GM18499 (cell line): ENCODE measurements around the gene PSTPIP1.

Experiments used
- ATAC-seq: cut with Tn5 transposase; IDR thresholded peaks from one replicate; pipeline ENCODE4 v1.9.1; 2021; ENCODE audit warnings: moderate number of reproducible peaks; ENCODE audit not compliant: insufficient read depth, unreplicated experiment

Gene PSTPIP1

GRCh38 chr15:76996526-76997401 is 1.8 kb downstream of the PSTPIP1 start:
- ATAC-seq = no peak

- no peak for ATAC-seq
Observed at GRCh38 chr15:76998663-76999285, 3.8 kb downstream of the PSTPIP1 start.

- ATAC-seq = no peak
Observed at GRCh38 chr15:76999996-77000395, 5.1 kb downstream of the PSTPIP1 start.

DNA sequence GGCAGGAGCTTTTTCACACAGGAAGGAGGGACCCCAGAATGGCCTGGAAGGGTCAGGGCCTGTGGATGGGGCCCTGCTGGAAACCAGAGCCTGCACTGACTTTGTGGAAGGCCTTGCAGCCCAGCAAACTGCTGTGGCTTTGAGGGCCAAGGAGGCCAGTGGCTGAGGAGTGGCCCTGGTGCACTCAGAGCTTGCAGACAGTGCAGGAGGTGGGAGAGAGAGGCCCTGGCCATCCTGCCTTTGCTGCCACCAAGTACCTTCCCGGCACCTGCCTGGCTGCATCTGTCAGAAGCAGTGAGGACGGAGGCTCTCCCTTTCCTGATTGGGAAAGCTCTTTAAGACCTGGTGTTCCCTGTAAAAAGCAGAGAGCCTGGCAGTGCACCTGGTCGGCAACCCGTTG is 6.4 kb downstream of the PSTPIP1 start:
- ATAC-seq = no peak

DNA sequence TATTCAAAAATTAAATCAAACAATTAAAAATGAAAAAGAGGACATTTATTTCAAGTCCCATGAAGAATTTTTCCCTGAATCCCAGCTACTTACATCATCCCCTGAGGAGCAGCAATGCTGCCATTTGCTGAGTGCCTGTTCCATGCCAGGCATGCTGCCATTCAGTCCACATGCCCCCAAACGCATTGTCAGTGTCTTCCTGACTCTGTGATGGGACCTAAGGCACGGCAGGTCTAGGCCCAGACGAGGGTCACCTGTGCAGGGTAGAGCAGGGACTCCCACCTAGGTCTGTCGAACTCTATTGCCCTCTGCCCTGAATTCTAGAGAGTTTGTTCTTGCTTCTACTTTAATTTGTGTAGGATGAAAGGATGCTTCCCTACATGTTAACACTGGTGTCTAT is 7.0 kb downstream of the PSTPIP1 start:
- no peak for ATAC-seq

- ATAC-seq = no peak
Observed at GRCh38 chr15:77002436-77002835, 7.5 kb downstream of the PSTPIP1 start.

- no peak for ATAC-seq
Observed at GRCh38 chr15:77002954-77003912, 8.3 kb downstream of the PSTPIP1 start.

DNA sequence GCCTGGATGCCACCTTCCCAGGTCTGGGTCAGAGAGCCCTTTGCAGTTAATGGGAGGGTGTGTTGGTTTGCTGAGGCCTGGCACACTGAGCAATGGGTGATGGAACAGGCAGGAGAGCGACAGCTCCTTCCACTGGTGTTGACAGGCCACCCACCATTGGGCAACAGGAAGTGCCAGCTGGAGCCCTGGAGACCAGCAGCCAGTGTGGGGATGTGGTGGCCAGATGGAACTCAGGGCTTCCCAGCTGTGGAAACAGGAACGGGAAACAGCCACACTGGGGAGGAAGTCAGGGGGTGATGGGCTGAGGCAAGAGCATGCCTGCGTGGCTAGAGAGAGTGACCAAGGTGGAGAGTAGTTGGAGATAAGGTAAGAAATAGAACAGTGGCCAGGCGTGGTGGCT is 9.3 kb downstream of the PSTPIP1 start:
- no peak for ATAC-seq

- ATAC-seq = no peak
Observed at GRCh38 chr15:77009176-77009575, 14.2 kb downstream of the PSTPIP1 start.

- ATAC-seq = no peak
Observed at GRCh38 chr15:77009646-77010311, 14.9 kb downstream of the PSTPIP1 start.

DNA sequence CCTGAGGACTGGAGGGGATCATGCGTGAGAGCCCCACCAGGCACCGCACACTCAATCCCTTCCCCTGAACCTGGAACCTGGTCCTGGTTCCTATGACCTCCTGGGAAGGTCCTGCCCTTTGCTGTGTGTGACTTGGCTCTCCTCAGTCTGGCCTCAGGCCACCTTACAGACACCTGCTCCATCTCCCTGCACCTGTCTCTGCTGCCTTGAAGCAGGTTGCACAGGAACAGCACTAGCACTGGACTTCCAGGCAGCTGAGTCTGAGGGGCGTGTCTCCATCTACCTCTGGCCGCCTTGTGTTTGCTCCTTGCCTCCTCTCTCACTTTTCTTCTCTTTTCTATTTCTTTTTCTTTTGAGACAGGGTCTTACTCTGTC is 15.4 kb downstream of the PSTPIP1 start:
- no peak for ATAC-seq

GRCh38 chr15:77010857-77011256 is 15.9 kb downstream of the PSTPIP1 start:
- ATAC-seq = no peak

DNA sequence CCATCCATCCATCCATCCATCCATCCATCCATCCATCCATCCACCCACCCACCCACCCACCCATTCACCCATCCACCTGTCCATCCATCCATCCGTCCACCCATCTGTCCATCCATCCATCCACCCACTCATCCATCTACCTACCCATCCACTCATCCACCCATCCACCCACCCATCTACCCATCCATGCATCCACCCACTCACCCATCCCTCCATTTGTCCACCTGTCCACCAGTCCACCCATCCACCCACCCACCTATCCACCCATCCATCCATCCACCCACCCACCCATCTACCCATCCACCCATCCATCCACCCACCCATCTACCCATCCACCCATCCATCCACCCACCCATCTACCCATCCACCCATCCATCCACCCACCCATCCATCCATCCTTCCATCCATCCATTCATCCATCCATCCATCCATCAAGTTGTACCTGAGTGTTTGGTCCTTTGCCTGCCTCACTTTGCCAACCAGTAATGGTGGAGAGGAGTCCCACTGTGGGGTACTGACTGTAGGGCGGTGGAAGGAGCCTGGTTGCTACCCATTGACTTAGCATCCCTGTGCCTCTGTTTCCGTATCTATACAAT is 17.3 kb downstream of the PSTPIP1 start:
- no peak for ATAC-seq

- ATAC-seq = no peak
Observed at GRCh38 chr15:77012868-77013267, 17.9 kb downstream of the PSTPIP1 start.

DNA sequence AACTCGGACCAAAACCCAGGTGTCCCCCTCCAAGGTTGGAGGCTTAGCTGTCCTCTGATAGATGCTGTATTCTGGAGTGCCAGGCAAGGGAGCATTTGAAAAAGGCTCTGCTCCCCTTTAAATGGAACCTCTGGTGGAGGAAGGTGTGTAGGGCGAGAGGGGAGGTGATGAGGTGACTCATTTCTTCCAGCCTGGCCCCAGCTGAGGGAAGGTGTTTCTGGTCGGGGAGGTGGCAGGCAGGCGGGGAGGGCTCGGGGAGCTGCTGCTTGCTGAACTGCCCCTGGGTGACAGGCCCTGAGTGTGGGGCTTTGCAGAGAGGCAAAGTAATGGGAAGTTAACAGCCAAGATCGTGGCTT is 18.8 kb downstream of the PSTPIP1 start:
- ATAC-seq = no peak

GRCh38 chr15:77014132-77015081 is 19.5 kb downstream of the PSTPIP1 start:
- no peak for ATAC-seq

- ATAC-seq = no peak
Observed at GRCh38 chr15:77015646-77016320, 20.9 kb downstream of the PSTPIP1 start.

- ATAC-seq = no peak
Observed at GRCh38 chr15:77016321-77016695, 21.4 kb downstream of the PSTPIP1 start.
